Measurements from ENCODE around the gene TPP2.

DNA sequence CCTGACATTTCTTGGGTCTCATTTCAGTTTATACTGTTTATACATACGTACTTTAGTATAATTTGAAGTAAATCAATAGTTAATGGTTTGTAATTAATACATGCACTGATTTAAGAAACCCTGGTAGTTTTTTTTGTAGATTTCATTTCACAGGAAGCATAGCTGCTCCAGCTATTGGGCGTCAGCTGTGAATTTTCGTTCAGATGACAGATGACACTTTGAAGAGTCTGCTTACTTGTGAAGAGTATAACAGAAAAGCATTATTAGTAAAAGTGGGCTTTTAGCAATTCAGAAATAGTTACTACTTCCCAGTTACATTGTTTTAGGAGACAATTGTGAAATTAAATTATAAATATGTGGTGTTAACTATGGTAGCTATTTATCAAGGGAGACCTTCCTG is 53.7 kb downstream of the TPP2 start:
- TF ChIP-seq, protein P1, sequence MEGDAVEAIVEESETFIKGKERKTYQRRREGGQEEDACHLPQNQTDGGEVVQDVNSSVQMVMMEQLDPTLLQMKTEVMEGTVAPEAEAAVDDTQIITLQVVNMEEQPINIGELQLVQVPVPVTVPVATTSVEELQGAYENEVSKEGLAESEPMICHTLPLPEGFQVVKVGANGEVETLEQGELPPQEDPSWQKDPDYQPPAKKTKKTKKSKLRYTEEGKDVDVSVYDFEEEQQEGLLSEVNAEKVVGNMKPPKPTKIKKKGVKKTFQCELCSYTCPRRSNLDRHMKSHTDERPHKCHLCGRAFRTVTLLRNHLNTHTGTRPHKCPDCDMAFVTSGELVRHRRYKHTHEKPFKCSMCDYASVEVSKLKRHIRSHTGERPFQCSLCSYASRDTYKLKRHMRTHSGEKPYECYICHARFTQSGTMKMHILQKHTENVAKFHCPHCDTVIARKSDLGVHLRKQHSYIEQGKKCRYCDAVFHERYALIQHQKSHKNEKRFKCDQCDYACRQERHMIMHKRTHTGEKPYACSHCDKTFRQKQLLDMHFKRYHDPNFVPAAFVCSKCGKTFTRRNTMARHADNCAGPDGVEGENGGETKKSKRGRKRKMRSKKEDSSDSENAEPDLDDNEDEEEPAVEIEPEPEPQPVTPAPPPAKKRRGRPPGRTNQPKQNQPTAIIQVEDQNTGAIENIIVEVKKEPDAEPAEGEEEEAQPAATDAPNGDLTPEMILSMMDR (IDR thresholded peaks at IDR 0.05), result no peak
- TF ChIP-seq POLR2A (IDR thresholded peaks at IDR 0.05), result no peak
